ENCODE results near the gene GAN.

- no peak for TF ChIP-seq CTCF (conservative IDR thresholded peaks at IDR 0.05 in 1 of 2, IDR thresholded peaks at IDR 0.05 in 1 of 2; ENCODE audit: low read depth in 1 of 2, low read length in 2 of 2)
- TF ChIP-seq EZH2 (IDR thresholded peaks at IDR 0.05; ENCODE audit: low read length, missing control alignments), result no peak
Measured at GRCh38 chr16:81410643-81411293, 96.0 kb downstream of the GAN start.

Measured in fibroblast of lung (primary cell).